HepG2 (cell line): ENCODE measurements around the gene ERBB3. TPM values are rescaled to one million over a fixed set of nuclear protein-coding genes. Genes with fewer than 3 reads are reported as not detected.
A peak's percentile ranks its signal among the peaks of the same experiment; 100 is the strongest.

Experiments used
- ATAD3A ChIP-seq: sonication (generic); formaldehyde crosslinking; IDR thresholded peaks from 2 replicates; pipeline ENCODE4 v1.4.0; 2020; ENCODE audit warnings: missing genetic modification reagents
- FOXA1 ChIP-seq, 2 experiments: fragments of 450-650 bp in 1 of 2; sonication (generic) in 1 of 2; formaldehyde crosslinking in 1 of 2; IDR thresholded peaks; 2 replicates each; pipeline versions ENCODE4 v1.4.0 to v1.6.1; 2016 to 2020; ENCODE audit warnings: missing genetic modification reagents in 1 of 2
- IRF9 ChIP-seq: sonication (generic); formaldehyde crosslinking; IDR thresholded peaks from 2 replicates; pipeline ENCODE4 v1.8.0; 2022; ENCODE audit warnings: missing genetic modification reagents, mild to moderate bottlenecking, borderline replicate concordance
- ISL2 ChIP-seq: sonication (generic); formaldehyde crosslinking; IDR thresholded peaks from 2 replicates; pipeline ENCODE4 v1.5.0; 2020; ENCODE audit warnings: missing genetic modification reagents
- PBX2 ChIP-seq: IDR thresholded peaks from 2 replicates; pipeline ENCODE4 v1.6.1; 2016; ENCODE audit warnings: control low read depth
- POLR2A ChIP-seq, 2 experiments: IDR thresholded peaks; 2 replicates each; pipeline ENCODE4 v1.6.1; 2011; ENCODE audit warnings: low read depth in 2 of 2, low read length in 2 of 2, mild to moderate bottlenecking in 1 of 2, moderate library complexity in 1 of 2; ENCODE audit not compliant: insufficient read depth in 1 of 2
- TARDBP ChIP-seq: sonication (generic); formaldehyde crosslinking; IDR thresholded peaks from 2 replicates; pipeline ENCODE4 v1.8.0; 2022; ENCODE audit warnings: mild to moderate bottlenecking, missing genetic modification reagents
- TBX2 ChIP-seq: sonication (generic); formaldehyde crosslinking; IDR thresholded peaks from 2 replicates; pipeline ENCODE4 v1.5.0; 2020; ENCODE audit warnings: missing genetic modification reagents, mild to moderate bottlenecking, borderline replicate concordance
- THAP9 ChIP-seq: sonication (generic); formaldehyde crosslinking; IDR thresholded peaks from 2 replicates; pipeline ENCODE4; 2020; ENCODE audit warnings: missing genetic modification reagents, mild to moderate bottlenecking, borderline replicate concordance
- TOPORS ChIP-seq: sonication (generic); formaldehyde crosslinking; IDR thresholded peaks from 2 replicates; pipeline ENCODE4 v1.8.0; 2023; ENCODE audit warnings: mild to moderate bottlenecking, missing genetic modification reagents
- ZNF10 ChIP-seq: sonication (generic); formaldehyde crosslinking; IDR thresholded peaks from 2 replicates; pipeline ENCODE4 v1.4.0; 2020; ENCODE audit warnings: mild to moderate bottlenecking, low read depth, missing genetic modification reagents, borderline replicate concordance
- ZNF513 ChIP-seq: sonication (generic); formaldehyde crosslinking; conservative IDR thresholded peaks from 2 replicates; pipeline ENCODE4 v1.5.0; 2020; ENCODE audit warnings: missing genetic modification reagents
- polyA plus RNA-seq, 8 experiments: library from polyadenylated mRNA; depleted of rRNA in 3 of 8; stranded (reverse) in 7 of 8; unstranded in 1 of 8; fragments of >200 nt; fragmentation: Illumina TruSeq in 4 of 8; extraction: Trizol in 4 of 8; gene quantifications; 2 replicates each; pipeline versions ENCODE4 v1.2.1 to v1.2.3, GENCODE V29; 2011 to 2016; ENCODE audit warnings: low read depth in 4 of 8, missing spikeins in 1 of 8, mixed read lengths in 1 of 8; ENCODE audit not compliant: insufficient read depth in 1 of 8
- total RNA-seq, 5 experiments: library from RNA; depleted of rRNA; stranded (reverse); fragments of >200 nt; fragmentation: Illumina TruSeq; extraction: Trizol; gene quantifications; 2 replicates each; pipeline ENCODE4 v1.2.3, GENCODE V29; 2016; ENCODE audit warnings: low read depth in 1 of 5
- TF ChIP-seq, protein P1 (sequence below): sonication (generic); formaldehyde crosslinking; IDR thresholded peaks from 2 replicates; pipeline ENCODE4 v1.8.1; 2023; ENCODE audit warnings: missing genetic modification reagents, inconsistent platforms, borderline replicate concordance
- TF ChIP-seq, protein P2 (sequence below): sonication (generic); formaldehyde crosslinking; IDR thresholded peaks from 2 replicates; pipeline ENCODE4 v1.4.0; 2020; ENCODE audit warnings: missing genetic modification reagents

ERBB3 gene
- total and polyA plus RNA-seq, 2 of the 13 experiments (the other 11 are each of a cell fraction or from before 2014, with no cell fraction given) = 93.6 to 358 TPM

DNA sequence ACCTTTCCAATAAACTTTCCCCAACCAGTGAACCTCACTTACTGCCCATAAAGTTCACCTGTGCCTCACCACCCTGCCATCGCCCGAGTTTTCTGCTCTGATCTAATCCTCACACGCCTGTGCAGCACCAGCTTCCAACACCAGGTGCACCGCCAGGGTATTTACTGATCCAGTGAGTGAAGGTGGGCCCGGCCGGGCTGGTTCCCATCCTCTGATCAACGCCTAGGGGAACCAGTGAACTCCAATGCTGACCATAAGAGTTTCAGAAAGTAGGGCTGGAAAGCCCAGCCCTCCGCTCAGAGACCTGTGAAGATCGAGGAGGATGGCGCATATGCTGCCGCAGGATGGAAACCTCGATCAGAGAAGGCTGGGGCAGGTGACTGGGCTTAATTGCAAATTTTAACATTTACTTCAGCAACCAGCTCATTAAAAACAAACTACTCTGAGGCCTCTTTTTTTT is 71.7 kb downstream of the ERBB3 start (continued):
- TF ChIP-seq PBX2 (CRISPR knock-in tag) (no peak), POLR2A (IDR thresholded peaks at IDR 0.05; ENCODE audit: insufficient read depth in 1 of 2, low read depth in 2 of 2, low read length in 2 of 2) (peak; percentile 47 to 59; a peak in 2 of 4 replicates), TARDBP (CRISPR knock-in tag) (0 out of 2 replicates have a peak, but pooled peaks have one; percentile 26), FOXA1 (IDR thresholded peaks at IDR 0.05) (no peak), FOXA1 (CRISPR knock-in tag; IDR thresholded peaks at IDR 0.05) (peak; percentile 65), ZNF10 (CRISPR knock-in tag) (no peak), TOPORS (0 out of 2 replicates have a peak, but pooled peaks have one; percentile 27), TBX2 (CRISPR knock-in tag) (0 out of 2 replicates have a peak, but pooled peaks have one; percentile 1), ATAD3A (CRISPR knock-in tag) (no peak), ISL2 (CRISPR knock-in tag) (0 out of 2 replicates have a peak, but pooled peaks have one; percentile 6), THAP9 (CRISPR knock-in tag) (peak; percentile 4; the same call in 1 of the 2 replicates), IRF9 (no peak), ZNF513 (CRISPR knock-in tag) (no peak)
- TF ChIP-seq, protein P1, sequence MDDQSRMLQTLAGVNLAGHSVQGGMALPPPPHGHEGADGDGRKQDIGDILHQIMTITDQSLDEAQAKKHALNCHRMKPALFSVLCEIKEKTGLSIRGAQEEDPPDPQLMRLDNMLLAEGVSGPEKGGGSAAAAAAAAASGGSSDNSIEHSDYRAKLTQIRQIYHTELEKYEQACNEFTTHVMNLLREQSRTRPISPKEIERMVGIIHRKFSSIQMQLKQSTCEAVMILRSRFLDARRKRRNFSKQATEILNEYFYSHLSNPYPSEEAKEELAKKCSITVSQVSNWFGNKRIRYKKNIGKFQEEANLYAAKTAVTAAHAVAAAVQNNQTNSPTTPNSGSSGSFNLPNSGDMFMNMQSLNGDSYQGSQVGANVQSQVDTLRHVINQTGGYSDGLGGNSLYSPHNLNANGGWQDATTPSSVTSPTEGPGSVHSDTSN (CRISPR knock-in tag) = 0 out of 2 replicates have a peak, but pooled peaks have one; percentile 26
- TF ChIP-seq, protein P2, sequence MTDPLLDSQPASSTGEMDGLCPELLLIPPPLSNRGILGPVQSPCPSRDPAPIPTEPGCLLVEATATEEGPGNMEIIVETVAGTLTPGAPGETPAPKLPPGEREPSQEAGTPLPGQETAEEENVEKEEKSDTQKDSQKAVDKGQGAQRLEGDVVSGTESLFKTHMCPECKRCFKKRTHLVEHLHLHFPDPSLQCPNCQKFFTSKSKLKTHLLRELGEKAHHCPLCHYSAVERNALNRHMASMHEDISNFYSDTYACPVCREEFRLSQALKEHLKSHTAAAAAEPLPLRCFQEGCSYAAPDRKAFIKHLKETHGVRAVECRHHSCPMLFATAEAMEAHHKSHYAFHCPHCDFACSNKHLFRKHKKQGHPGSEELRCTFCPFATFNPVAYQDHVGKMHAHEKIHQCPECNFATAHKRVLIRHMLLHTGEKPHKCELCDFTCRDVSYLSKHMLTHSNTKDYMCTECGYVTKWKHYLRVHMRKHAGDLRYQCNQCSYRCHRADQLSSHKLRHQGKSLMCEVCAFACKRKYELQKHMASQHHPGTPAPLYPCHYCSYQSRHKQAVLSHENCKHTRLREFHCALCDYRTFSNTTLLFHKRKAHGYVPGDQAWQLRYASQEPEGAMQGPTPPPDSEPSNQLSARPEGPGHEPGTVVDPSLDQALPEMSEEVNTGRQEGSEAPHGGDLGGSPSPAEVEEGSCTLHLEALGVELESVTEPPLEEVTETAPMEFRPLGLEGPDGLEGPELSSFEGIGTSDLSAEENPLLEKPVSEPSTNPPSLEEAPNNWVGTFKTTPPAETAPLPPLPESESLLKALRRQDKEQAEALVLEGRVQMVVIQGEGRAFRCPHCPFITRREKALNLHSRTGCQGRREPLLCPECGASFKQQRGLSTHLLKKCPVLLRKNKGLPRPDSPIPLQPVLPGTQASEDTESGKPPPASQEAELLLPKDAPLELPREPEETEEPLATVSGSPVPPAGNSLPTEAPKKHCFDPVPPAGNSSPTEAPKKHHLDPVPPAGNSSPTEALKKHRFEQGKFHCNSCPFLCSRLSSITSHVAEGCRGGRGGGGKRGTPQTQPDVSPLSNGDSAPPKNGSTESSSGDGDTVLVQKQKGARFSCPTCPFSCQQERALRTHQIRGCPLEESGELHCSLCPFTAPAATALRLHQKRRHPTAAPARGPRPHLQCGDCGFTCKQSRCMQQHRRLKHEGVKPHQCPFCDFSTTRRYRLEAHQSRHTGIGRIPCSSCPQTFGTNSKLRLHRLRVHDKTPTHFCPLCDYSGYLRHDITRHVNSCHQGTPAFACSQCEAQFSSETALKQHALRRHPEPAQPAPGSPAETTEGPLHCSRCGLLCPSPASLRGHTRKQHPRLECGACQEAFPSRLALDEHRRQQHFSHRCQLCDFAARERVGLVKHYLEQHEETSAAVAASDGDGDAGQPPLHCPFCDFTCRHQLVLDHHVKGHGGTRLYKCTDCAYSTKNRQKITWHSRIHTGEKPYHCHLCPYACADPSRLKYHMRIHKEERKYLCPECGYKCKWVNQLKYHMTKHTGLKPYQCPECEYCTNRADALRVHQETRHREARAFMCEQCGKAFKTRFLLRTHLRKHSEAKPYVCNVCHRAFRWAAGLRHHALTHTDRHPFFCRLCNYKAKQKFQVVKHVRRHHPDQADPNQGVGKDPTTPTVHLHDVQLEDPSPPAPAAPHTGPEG = 0 out of 2 replicates have a peak, but pooled peaks have one; percentile 73
